ENCODE measurements around the gene THOC5. TPM values are rescaled to one million over a fixed set of nuclear protein-coding genes. Genes with fewer than 3 reads are reported as not detected.

The THOC5 gene
- total and polyA plus RNA-seq, 2 experiments from 2014 or later, result 24.6 to 53.4 TPM

GRCh38 chr22:29574762-29575450 lies 21.3 kb upstream of the THOC5 start:
- H3K27ac Mint-ChIP-seq, result no peak overlapping the region
- no peak overlapping the region for H3K4me3 Mint-ChIP-seq
- H3K36me3 Mint-ChIP-seq (ENCODE audit: low read depth), result peaks cover 40% of the 10 kb centered on the region

More at GRCh38 chr22:29574762-29575450, 21.3 kb upstream of the THOC5 start:
- no peak for ATAC-seq
- H3K4me2 ChIP-seq, result no peak overlapping the region
- H2AFZ ChIP-seq, result no peak overlapping the region
- no peaks in the 10 kb centered on the region for H3K27me3 ChIP-seq (ENCODE audit: insufficient read depth)
- H3K79me2 ChIP-seq (replicated peaks; ENCODE audit: insufficient read depth), result peaks cover 12% of the 10 kb centered on the region
- DNase-seq (ENCODE audit: low spot score), result no peak
- H3K36me3 ChIP-seq (ENCODE audit: insufficient read depth), result 0 out of 2 replicates have a peak, but pooled peaks cover under 1% of the 10 kb centered on the region
- H3K27me3 Mint-ChIP-seq (ENCODE audit: insufficient read depth, low read depth, poor library complexity), result peaks cover 8% of the 10 kb centered on the region
- peaks cover 5% of the 10 kb centered on the region for H3K4me1 Mint-ChIP-seq
- H3F3A ChIP-seq (replicated peaks; ENCODE audit: low read depth), result 0 out of 2 replicates have a peak, but pooled peaks cover 4% of the 10 kb centered on the region
- H3K27ac ChIP-seq (ENCODE audit: low read depth), result no peak overlapping the region
- H3K9me3 Mint-ChIP-seq, result no peaks in the 10 kb centered on the region
- no peak overlapping the region for H3K4me3 ChIP-seq
- TF ChIP-seq STAT1 (IDR thresholded peaks at IDR 0.05; ENCODE audit: unreplicated experiment) (no peak), ZNF114 (CRISPR knock-in tag; IDR thresholded peaks at IDR 0.05) (no peak), ETS1 (IDR thresholded peaks at IDR 0.05) (no peak), EZH2phosphoT487 (IDR thresholded peaks at IDR 0.05; ENCODE audit: unreplicated experiment) (no peak), NANOG (IDR thresholded peaks at IDR 0.05; ENCODE audit: borderline replicate concordance) (no peak), CREB1 (CRISPR knock-in tag; IDR thresholded peaks at IDR 0.05; ENCODE audit: low read depth) (no peak), ZNF462 (CRISPR knock-in tag; IDR thresholded peaks at IDR 0.05) (no peak), EZH2 (IDR thresholded peaks at IDR 0.05; ENCODE audit: low read depth, unreplicated experiment) (no peak), JUNB (IDR thresholded peaks at IDR 0.05; ENCODE audit: unreplicated experiment) (no peak), POLR2AphosphoS5 (IDR thresholded peaks at IDR 0.05; ENCODE audit: low read depth) (no peak), REST (IDR thresholded peaks at IDR 0.05; ENCODE audit: unreplicated experiment) (no peak), ZNF331 (CRISPR knock-in tag; IDR thresholded peaks at IDR 0.05; ENCODE audit: low read depth) (no peak), CTCF (conservative IDR thresholded peaks at IDR 0.05; ENCODE audit: low read depth in 2 of 2) (no peak)
- no peaks in the 10 kb centered on the region for H3K9me2 ChIP-seq (ENCODE audit: insufficient read depth)
- no peaks in the 10 kb centered on the region; the same call in none of the 2 replicates for H4K20me1 ChIP-seq (replicated peaks; ENCODE audit: insufficient read depth)
- peaks cover 6% of the 10 kb centered on the region for H3K4me1 ChIP-seq (ENCODE audit: insufficient read depth)
